22Rv1 (cell line): Measurements from ENCODE around the gene CCM2.

Source experiments
- H3K27ac ChIP-seq: fragments of 450-650 bp; 2 replicates; pipeline ENCODE4 v1.5.1; 2017
- ZFX ChIP-seq: fragments of 450-650 bp; IDR thresholded peaks from 2 replicates; pipeline ENCODE4 v1.6.1; 2017; ENCODE audit warnings: antibody characterized with exemption, borderline replicate concordance
- TF ChIP-seq, protein P1 (sequence below): fragments of 450-650 bp; IDR thresholded peaks from 2 replicates; pipeline ENCODE4 v1.5.1; 2017; ENCODE audit warnings: mild to moderate bottlenecking

CCM2 gene

DNA sequence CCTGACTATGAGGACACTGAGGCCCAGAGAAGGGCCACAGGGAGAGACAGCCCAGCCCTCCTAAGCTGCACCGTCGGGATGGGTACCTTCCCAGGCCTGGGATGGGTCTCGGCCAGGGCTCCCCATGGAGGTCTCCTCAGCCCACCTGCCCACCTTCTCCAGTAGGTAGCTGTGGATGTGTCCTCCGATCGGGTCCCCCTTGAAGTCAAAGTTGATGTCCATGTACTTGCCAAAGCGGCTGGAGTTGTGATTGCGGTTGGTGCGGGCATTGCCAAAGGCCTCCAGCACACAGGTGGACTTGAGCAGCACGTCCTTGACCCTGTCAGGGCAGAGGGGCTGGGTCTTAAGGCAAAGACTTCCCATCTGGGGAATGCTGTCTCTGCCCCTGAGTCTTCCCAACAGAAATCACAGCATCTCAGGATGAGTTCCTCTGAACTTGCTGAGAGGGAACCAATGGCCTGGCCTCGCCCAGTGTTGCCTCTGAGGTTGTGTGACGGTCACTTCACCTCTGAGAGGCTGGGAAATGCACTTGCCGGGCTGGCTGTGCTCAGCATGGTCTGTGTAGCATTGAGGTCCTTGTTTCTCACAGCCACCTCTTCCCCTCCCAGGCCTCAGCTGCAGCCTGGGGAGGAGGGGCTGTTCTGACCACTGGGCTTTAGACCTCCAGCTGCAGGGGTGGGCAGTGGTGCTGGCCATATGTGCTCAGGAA, 24.5 kb upstream of the CCM2 start:
- TF ChIP-seq, protein P1, sequence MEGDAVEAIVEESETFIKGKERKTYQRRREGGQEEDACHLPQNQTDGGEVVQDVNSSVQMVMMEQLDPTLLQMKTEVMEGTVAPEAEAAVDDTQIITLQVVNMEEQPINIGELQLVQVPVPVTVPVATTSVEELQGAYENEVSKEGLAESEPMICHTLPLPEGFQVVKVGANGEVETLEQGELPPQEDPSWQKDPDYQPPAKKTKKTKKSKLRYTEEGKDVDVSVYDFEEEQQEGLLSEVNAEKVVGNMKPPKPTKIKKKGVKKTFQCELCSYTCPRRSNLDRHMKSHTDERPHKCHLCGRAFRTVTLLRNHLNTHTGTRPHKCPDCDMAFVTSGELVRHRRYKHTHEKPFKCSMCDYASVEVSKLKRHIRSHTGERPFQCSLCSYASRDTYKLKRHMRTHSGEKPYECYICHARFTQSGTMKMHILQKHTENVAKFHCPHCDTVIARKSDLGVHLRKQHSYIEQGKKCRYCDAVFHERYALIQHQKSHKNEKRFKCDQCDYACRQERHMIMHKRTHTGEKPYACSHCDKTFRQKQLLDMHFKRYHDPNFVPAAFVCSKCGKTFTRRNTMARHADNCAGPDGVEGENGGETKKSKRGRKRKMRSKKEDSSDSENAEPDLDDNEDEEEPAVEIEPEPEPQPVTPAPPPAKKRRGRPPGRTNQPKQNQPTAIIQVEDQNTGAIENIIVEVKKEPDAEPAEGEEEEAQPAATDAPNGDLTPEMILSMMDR, result no peak
- no peak for TF ChIP-seq ZFX
- H3K27ac ChIP-seq, result no peak overlapping the region

DNA sequence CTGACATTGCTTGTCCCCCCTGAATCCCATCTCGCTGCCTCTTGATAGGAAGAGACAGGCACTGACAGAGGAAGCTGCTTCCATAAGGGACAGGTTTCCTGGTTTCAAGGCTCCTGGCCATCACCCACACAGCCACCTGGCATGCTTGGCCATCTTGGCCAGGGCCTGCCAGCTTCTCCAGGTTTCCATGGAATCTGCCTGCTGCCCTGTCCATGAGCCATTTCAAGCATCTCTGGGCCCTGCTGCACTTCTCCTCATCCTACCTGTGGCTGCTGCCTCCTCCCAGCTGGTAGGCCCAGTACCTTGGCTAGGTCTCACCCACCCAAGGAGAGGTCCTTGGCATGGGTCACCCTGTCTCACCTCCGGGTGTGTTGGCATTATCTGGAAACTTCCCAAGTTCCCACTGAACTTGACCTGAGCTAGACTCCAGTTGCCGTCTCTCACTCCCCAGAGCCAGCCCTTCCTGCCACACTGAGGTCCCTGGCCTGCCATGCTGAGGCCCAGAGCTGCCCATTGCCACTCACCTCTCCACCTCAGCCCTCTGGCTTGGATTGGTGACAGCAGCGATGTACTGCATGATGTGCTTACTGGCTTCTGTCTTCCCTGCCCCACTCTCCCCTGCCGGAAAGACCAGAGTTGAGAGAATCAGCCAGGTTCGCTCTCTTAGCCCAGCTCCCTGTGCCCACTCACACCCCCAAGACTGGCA, 23.8 kb upstream of the CCM2 start:
- TF ChIP-seq ZFX, result no peak
- TF ChIP-seq, protein P1, result no peak
- H3K27ac ChIP-seq, result no peak overlapping the region

DNA sequence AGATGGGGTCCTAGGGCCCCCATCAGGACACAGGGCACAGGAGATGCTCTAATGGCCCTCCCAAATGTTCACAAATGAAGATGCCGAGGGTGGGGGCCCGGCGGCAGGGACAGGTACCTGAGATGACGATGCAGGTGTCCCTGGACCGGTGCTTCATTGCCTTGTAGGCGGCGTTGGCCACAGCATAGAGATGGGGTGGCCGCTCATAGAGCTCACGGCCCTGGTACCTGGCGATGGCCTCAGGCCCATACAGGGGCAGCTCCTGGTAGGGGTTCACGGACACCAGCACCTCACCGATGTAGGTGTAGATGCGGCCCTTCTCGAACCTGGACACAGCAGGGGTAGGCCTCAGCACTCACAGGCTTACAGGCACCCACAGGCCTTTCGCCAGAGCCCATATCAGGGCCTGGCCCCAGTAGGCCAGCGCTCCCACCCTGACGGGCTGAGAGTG, 23.2 kb upstream of the CCM2 start:
- no peak for TF ChIP-seq ZFX
- TF ChIP-seq, protein P1, result no peak
- no peak overlapping the region for H3K27ac ChIP-seq

DNA sequence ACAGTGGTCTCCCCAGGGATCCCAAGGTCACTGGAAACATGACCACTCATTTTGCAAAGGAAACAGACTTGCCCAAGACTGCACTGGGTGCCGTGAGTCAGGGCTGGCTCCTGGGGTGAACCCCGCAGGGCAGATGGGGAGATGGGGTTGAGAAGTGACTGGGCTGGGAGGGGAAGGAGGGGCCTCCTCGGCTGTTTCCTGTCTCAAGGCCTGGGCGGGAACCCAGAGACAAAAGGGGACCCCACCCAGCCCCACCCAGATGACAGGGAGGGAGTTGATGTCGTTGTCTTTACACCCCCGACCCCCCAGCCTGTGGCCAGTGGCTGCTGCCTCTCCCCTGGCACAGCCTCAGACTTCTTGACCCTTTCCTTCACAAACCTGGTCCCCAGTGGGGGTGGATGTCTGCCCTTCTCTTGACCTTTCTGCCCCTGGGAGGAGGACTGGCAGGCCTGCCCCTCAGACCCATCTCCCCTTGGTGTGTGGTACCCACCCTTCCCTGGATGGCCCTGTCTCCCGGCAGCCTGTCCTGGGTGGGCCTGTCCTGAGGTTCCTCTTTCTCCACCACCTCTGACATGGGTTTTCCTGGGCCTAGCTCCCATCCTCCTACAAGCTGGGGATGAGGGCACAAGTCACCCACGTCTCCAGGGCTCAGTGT, 22.6 kb upstream of the CCM2 start:
- TF ChIP-seq, protein P1, result no peak
- TF ChIP-seq ZFX, result no peak

DNA sequence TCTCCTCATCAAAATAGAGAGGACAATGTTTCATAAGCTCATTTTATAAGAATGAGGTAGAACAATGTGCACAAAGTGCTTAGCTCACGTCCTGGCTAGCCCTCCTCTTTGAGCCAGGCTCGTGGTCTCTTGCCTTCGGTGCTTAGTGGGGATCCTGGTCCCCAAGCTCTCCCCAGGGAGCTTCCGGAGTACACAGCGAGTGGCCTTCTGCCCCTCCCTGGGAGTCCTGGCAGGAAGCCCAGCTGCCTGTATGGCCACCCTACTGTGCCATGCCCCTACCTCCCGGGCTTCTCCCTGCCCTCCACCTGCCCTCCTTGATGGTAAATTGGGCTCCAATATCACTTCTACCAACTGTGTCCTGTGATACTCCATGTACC, 22.1 kb upstream of the CCM2 start:
- TF ChIP-seq, protein P1, result no peak
- no peak for TF ChIP-seq ZFX
- H3K27ac ChIP-seq, result no peak overlapping the region

More for the DNA sequence above, 22.6 kb upstream of the CCM2 start:
- no peak overlapping the region for H3K27ac ChIP-seq

DNA sequence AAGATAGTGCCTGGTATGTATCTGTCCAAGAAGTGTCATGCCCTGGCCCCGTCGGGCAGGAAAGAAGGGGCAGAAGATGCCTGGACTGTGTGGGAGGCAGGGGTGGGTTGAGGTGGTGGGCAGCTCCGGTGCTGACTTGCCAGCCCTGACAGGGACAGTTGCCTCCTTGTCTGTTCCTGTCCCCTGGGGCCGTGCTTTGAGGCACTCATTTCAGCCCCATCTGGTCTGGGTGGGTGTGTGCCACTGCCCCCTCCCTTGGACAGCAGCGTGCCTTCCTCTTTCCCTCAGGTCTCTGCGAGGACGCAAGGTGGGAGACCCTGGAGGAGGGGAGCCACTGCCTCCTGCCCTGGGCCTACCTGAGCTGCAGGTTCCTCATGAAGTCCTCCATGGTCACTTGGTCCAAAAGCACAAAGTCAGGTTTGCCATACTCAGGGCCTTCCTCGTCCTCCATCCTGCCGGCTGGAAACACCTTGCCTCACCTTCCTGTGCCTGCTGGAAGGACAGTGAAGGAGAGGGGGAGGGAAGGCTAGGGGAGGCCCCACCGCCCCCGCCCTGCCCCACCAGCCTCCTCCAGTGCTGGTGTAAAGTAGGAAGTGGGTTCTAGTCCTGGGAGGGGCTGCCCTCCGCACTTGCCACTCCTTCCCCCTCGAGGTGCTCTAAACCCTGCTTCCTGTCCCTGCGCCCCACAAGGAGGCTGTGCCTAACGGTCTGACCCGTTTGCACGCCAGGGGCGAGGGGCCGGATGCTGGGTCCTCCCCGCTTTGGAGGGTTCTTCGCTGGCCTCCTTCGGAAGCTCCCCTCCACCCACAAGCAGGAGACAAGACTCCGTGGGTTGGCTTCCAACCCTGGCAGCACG, 21.3 kb upstream of the CCM2 start, which contains the start of gene MYO1G:
Gene MYO1G (minus strand): TSS at position 505 of the 856 bp plus-strand sequence. CDS start 54 bp downstream, at position 451.
- TF ChIP-seq ZFX, result no peak
- TF ChIP-seq, protein P1, result no peak
- peak within 1 kb of the TSS; percentile 32; the same call in 1 of the 2 replicates for H3K27ac ChIP-seq
